GM10847 (cell line): Measurements from ENCODE around the gene PSTK.

ENCODE experiments used
- POLR2A ChIP-seq: IDR thresholded peaks from 2 replicates; pipeline ENCODE4 v1.6.1; 2011; ENCODE audit not compliant: insufficient read length; ENCODE audit errors: extremely low read depth

Gene PSTK

GRCh38 chr10:123026302-123026701, 46.1 kb downstream of the PSTK start:
- TF ChIP-seq POLR2A: no peak

GRCh38 chr10:123027861-123028260, 47.7 kb downstream of the PSTK start:
- TF ChIP-seq POLR2A: no peak

- TF ChIP-seq POLR2A: no peak
These were observed 50.9 kb downstream of the PSTK start for GRCh38 chr10:123031124-123031523.

GRCh38 chr10:123034332-123034731, 54.1 kb downstream of the PSTK start:
- no peak for TF ChIP-seq POLR2A

- no peak for TF ChIP-seq POLR2A
These were observed 55.4 kb downstream of the PSTK start for GRCh38 chr10:123035467-123036086.

- no peak for TF ChIP-seq POLR2A
These were observed 58.8 kb downstream of the PSTK start for GRCh38 chr10:123038782-123039631.

GRCh38 chr10:123039632-123039930, 59.4 kb downstream of the PSTK start:
- TF ChIP-seq POLR2A: no peak
